CD4-positive, alpha-beta T cell (primary cell): ENCODE measurements around the gene TEX22. TPM values are rescaled to one million over a fixed set of nuclear protein-coding genes. Genes with fewer than 3 reads are reported as not detected.
A peak's percentile ranks its signal among the peaks of the same experiment; 100 is the strongest.

ENCODE experiments used
- ATAC-seq: fragments of 200-7000 bp; cut with Tn5 transposase; one replicate; pipeline ENCODE4 v1.10.0; 2022; ENCODE audit warnings: mild to moderate bottlenecking; ENCODE audit not compliant: poor library complexity
- CTCF ChIA-PET: fragments of 350-600 bp; sonication (Branson Sonifier 250); formaldehyde crosslinking; loops from one replicate; lab custom pipeline; 2021; ENCODE audit warnings: antibody characterized with exemption, inconsistent platforms; lab: Charles Lee
- POLR2A ChIA-PET: fragments of 350-600 bp; sonication (Branson Sonifier 250); formaldehyde crosslinking; loops from one replicate; lab custom pipeline; 2021; ENCODE audit warnings: antibody characterized with exemption, inconsistent platforms; lab: Charles Lee
- DNase-seq, 14 experiments: peaks; one replicate each; pipeline ENCODE4 v3.0.0-alpha.2; 2013 to 2020; ENCODE audit warnings: mixed read lengths in 2 of 14
- H3K27ac ChIP-seq, 2 donors: one replicate each; pipeline versions ENCODE4 v1.5.1 to v1.7.0; 2013; ENCODE audit warnings: low read length in 2 of 2, low read depth in 1 of 2, mild to moderate bottlenecking in 1 of 2
- H3K27me3 ChIP-seq, 2 experiments: 1 replicate in 1 of 2; 2 replicates in 1 of 2; pipeline versions ENCODE4 v1.6.1 to v1.7.0; 2013; ENCODE audit warnings: low read length in 2 of 2, control low read depth in 1 of 2, mild to moderate bottlenecking in 1 of 2, moderate library complexity in 1 of 2; ENCODE audit not compliant: insufficient read depth in 2 of 2, control insufficient read depth in 1 of 2
- H3K36me3 ChIP-seq: one replicate; pipeline ENCODE4 v1.6.1; 2013; ENCODE audit warnings: low read length, control low read depth; ENCODE audit not compliant: insufficient read depth
- H3K4me1 ChIP-seq: one replicate; pipeline ENCODE4 v1.6.1; 2013; ENCODE audit warnings: low read length, control low read depth; ENCODE audit not compliant: insufficient read depth
- H3K4me3 ChIP-seq: one replicate; pipeline ENCODE4 v1.5.1; 2013; ENCODE audit warnings: mild to moderate bottlenecking, low read length, moderate library complexity
- H3K9me3 ChIP-seq, 2 experiments: 1 replicate in 1 of 2; 2 replicates in 1 of 2; pipeline versions ENCODE4 v1.6.1 to v1.7.0; 2013; ENCODE audit warnings: low read length in 2 of 2, mild to moderate bottlenecking in 2 of 2, control low read depth in 1 of 2, moderate library complexity in 1 of 2; ENCODE audit not compliant: control insufficient read depth in 1 of 2, insufficient read depth in 1 of 2
- H3K27ac Mint-ChIP-seq: one replicate; pipeline ENCODE4 v1.8.0; 2020; ENCODE audit warnings: mixed read lengths
- H3K27me3 Mint-ChIP-seq: one replicate; pipeline ENCODE4 v1.8.0; 2021; ENCODE audit warnings: mixed read lengths
- H3K36me3 Mint-ChIP-seq: one replicate; pipeline ENCODE4 v1.8.0; 2021; ENCODE audit warnings: low read depth, mixed read lengths
- H3K4me1 Mint-ChIP-seq: one replicate; pipeline ENCODE4 v1.8.0; 2021; ENCODE audit warnings: low read depth, mixed read lengths
- H3K4me3 Mint-ChIP-seq: one replicate; pipeline ENCODE4 v1.8.0; 2020; ENCODE audit warnings: mild to moderate bottlenecking, mixed read lengths
- H3K9me3 Mint-ChIP-seq: one replicate; pipeline ENCODE4 v1.8.0; 2020; ENCODE audit warnings: mixed read lengths
- CTCF ChIP-seq: fragments of 200-600 bp; IDR thresholded peaks from one replicate; pipeline ENCODE4 v1.8.0; 2022; ENCODE audit warnings: antibody characterized with exemption, mild to moderate bottlenecking
- intact Hi-C, 2 experiments: fragments of 100-400 bp; cut with DNase I in 1 of 2; cut with micrococcal nuclease in 1 of 2; formaldehyde crosslinking; loops; one replicate each; pipeline versions ENCODE4 v1.15.1 to v1.9.0; 2023 to 2025; cut with DNase I, micrococcal nuclease
- total RNA-seq, 174 experiments: library from RNA in 2 of 174; stranded (reverse) in 2 of 174; gene quantifications; one replicate each; pipeline ENCODE4 v1.2.3 and lab custom pipeline; 2021 to 2026

The TEX22 gene
- total RNA-seq, 2 experiments from 2014 or later: 1.3 to 2.8 TPM

DNA sequence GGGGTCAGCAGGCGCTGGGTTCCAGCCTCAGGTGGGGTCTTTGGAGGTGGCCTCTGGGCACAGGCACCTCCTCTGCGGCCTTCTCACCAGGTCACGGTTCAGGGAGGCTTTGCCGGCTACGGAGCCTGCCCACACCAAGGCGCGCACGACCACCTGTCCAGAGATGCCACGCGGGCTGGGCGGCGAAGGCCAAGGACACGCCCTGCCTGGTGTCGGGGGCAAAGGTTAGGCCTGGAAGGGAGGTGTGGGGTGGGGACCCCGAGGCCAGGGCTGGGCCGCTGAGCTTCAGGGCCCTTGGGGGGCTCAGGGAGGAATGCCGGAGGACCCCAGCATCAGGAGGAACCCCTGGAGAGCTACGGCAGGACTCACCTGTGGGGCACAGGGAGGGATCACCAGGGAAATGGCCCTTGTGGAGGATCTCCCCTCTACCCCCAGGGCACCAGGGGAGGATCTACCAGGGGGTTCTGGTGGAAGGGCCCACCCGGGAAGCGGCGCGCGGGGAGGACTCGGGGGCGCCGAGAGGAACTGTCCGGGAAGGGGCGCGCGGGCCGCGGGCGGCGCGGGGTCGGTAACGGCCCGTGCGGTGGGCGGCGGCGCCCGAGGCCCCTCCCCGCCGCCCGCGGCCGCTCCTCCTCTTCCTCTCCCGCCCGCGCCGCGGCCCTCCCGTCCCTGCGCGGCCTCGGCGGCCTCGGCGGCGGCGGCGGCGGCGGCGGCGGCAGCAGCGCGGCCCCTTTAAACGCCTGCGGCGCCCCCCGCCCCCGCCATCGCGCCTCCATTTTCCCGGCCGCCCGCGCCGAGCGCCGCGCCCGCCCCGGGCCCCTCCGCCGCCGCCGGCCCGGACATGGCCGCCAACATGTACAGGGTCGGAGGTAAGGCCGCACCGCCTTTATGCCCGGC, 21.1 kb downstream of the TEX22 start, which contains the start of gene MTA1:
MTA1 (plus strand) TSS at position 633 of the 897 bp plus-strand sequence; CDS start at position 842, 209 bp downstream.
- H3K36me3 ChIP-seq: no peaks in the 10 kb centered on the region
- no peaks in the 10 kb centered on the region for H3K27me3 ChIP-seq
- ChIA-PET CTCF (interaction anchor here (1.4 kb wide), 1 partner anchor 49 kb away, joined by 4 read pairs; no protein-coding TSS in a partner anchor), POLR2A (no interaction called here)
- H3K4me3 ChIP-seq: peak within 1 kb of the TSS; percentile 66
- Mint-ChIP-seq H3K27me3 (no peaks in the 10 kb centered on the region), H3K27ac (peak within 1 kb of the TSS; percentile 75), H3K4me1 (peaks cover 41% of the 10 kb centered on the region), H3K9me3 (no peaks in the 10 kb centered on the region), H3K4me3 (peak within 1 kb of the TSS; percentile 93), H3K36me3 (peaks cover 5% of the 10 kb centered on the region)
- DNase-seq (peak in 9 of 14 experiments; percentile 36 to 80 (median 53)), ATAC-seq (peak; percentile 52)
- intact Hi-C loops: loop anchor here in 1 of 2 experiments (10.0 kb wide), 1 partner anchor 45 kb away; no protein-coding TSS in a partner anchor
- peak within 1 kb of the TSS; percentile 22 to 29 for H3K27ac ChIP-seq
- TF ChIP-seq CTCF: no peak
- peaks cover 41% of the 10 kb centered on the region for H3K4me1 ChIP-seq
- no peaks in the 10 kb centered on the region for H3K9me3 ChIP-seq

- H3K4me1 Mint-ChIP-seq: peaks cover 37% of the 10 kb centered on the region
- Histone ChIP-seq H3K27ac (peak overlapping the region; percentile 22 to 29), H3K9me3 (no peaks in the 10 kb centered on the region), H3K4me1 (peaks cover 37% of the 10 kb centered on the region), H3K27me3 (no peaks in the 10 kb centered on the region), H3K36me3 (peaks cover 4% of the 10 kb centered on the region), H3K4me3 (peak overlapping the region; percentile 66)
- ChIA-PET CTCF (interaction anchor here (3.4 kb wide), 1 partner anchor 70 kb away, joined by 8 read pairs; no protein-coding TSS in a partner anchor), POLR2A (interaction anchor here (1.4 kb wide), 1 partner anchor 119 kb away, joined by 3 read pairs; the partner anchor contains the start of gene BRF1)
- no peak for TF ChIP-seq CTCF
- ATAC-seq (peak; percentile 14), DNase-seq (no peak)
- H3K27me3 Mint-ChIP-seq: no peaks in the 10 kb centered on the region
- H3K27ac Mint-ChIP-seq: peak overlapping the region; percentile 75
- H3K9me3 Mint-ChIP-seq: no peaks in the 10 kb centered on the region
- intact Hi-C loops: loop anchor here in 1 of 2 experiments (10.0 kb wide), 1 partner anchor 46 kb away; no protein-coding TSS in a partner anchor
- peak overlapping the region; percentile 93 for H3K4me3 Mint-ChIP-seq
- peaks cover 5% of the 10 kb centered on the region for H3K36me3 Mint-ChIP-seq
These were observed 22.0 kb downstream of the TEX22 start for GRCh38 chr14:105420101-105420973.
